HEK293 (cell line): ENCODE results near the gene ELMO1.

Source experiments
- CTCF ChIP-seq: fragments of 450-650 bp; formaldehyde crosslinking; IDR thresholded peaks from 2 replicates; pipeline ENCODE4 v1.5.1; 2016; ENCODE audit warnings: missing biosample characterization, missing genetic modification characterization
- REPIN1 ChIP-seq: fragments of 450-650 bp; formaldehyde crosslinking; IDR thresholded peaks from 2 replicates; pipeline ENCODE4 v1.5.1; 2017; ENCODE audit warnings: missing biosample characterization, missing genetic modification characterization, low read depth
- SP2 ChIP-seq: fragments of 450-650 bp; formaldehyde crosslinking; IDR thresholded peaks from 2 replicates; pipeline ENCODE4 v1.5.1; 2016; ENCODE audit warnings: missing biosample characterization, missing genetic modification characterization
- ZBTB21 ChIP-seq: fragments of 450-650 bp; formaldehyde crosslinking; IDR thresholded peaks from 2 replicates; pipeline ENCODE4 v1.5.1; 2017; ENCODE audit warnings: missing biosample characterization, missing genetic modification characterization
- ZNF335 ChIP-seq: fragments of 450-650 bp; formaldehyde crosslinking; conservative IDR thresholded peaks from 2 replicates; pipeline ENCODE4 v1.5.1; 2016; ENCODE audit warnings: missing biosample characterization, missing genetic modification characterization
- ZNF544 ChIP-seq: fragments of 450-650 bp; formaldehyde crosslinking; IDR thresholded peaks from 2 replicates; pipeline ENCODE4 v1.5.0; 2017; ENCODE audit warnings: missing biosample characterization, missing genetic modification characterization
- ZNF670 ChIP-seq: fragments of 450-650 bp; formaldehyde crosslinking; IDR thresholded peaks from 2 replicates; pipeline ENCODE4 v1.5.1; 2016; ENCODE audit warnings: missing biosample characterization, missing genetic modification characterization, low read depth

- TF ChIP-seq CTCF (no peak), ZNF670 (tag by site-specific recombination) (no peak), SP2 (no peak), REPIN1 (tag by site-specific recombination) (no peak), ZBTB21 (tag by site-specific recombination) (no peak), ZNF544 (no peak), ZNF335 (tag by site-specific recombination) (no peak)
Measured at GRCh38 chr7:37097983-37098382, 350.7 kb downstream of the ELMO1 start.
